GM18858 (cell line): ENCODE data around the gene CDHR3.

Source experiments
- ATAC-seq: cut with Tn5 transposase; IDR thresholded peaks from one replicate; pipeline ENCODE4 v1.9.1; 2021; ENCODE audit not compliant: unreplicated experiment

CDHR3 gene

GRCh38 chr7:106063024-106063423 lies 100.0 kb downstream of the CDHR3 start:
- ATAC-seq = no peak

GRCh38 chr7:106063692-106064091 lies 100.6 kb downstream of the CDHR3 start:
- no peak for ATAC-seq

- no peak for ATAC-seq
These were observed 101.3 kb downstream of the CDHR3 start for GRCh38 chr7:106064316-106064715.

DNA sequence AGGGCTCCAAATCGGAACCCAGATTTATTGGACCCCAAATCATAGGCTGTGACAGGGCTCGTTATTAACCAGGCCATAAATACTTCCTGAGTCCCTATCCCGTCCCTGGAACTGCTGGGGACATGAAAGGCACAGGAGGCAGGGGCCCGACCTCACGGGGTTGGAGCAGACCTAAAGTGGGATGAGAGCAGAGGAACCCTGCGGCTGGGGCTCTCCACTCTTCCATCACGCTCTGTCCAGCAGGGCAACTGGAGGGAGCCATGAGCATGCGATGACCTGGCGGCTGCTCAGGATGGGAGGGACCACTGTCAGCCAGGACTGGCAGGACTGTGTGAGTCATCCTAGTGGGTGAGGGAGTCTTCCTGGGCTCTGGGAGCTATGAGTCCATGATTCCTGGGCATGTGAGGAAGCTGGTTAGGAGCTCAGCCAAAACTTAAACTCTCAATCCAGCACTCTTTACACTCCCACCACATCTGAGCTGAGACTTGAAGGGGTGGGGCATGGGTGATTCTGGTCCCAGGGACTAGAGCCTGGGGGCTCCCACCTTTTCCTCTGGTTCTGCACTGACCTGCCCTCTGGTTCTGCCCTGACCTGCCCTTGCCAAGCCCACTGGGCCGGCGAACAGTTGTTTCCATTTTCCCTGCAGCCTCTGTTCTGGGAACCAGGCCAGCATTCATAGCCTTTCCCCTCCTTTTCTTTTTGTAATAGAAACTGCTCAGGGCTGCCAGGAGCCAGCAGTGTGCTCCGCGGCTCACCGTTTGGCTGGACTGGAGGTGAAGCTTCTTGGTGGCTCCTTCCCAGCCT lies 101.9 kb downstream of the CDHR3 start:
- no peak for ATAC-seq

DNA sequence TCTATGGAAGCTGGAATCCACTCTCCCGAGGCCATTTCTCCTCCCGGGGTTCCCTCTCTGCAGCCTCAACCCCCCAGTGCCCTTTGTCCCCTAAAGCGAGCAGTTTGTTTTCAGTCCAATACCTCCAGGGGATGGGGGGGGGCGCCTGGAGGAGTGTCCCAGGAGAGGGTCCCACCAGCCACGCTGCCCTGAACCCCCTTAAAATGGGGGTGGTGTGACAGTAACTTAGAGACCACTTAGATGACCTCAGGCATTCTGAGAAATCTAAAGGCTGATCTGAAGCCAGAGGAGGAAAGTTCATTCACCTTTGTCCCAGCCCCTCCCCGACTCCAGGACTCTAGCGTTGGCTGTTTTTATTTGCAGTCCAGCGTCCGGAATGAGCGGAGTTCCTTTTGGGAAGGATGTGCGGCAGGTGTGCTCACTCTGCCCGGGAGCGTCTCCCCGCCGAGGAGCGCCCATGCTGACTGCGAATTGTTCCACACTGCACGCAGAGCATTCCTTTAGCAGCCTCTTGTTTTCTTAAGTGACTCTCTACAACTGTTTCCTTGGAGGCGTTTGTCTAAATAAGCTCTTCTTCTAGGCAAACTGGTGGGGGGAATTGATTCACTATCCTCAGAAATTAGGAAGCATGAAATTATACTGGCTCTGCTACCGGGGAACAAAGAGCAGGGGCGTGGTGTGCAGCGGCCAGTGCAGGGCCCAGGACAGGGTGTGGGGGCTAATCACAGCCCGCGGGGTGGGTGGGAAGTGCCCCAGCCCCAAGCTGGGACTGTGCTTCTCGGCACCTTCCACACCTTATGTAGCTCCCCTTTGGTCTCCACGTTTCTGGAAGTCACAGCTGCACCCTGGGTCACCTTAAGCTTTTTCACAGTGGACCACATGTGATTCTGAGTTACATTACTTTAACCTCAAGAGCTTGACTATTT lies 102.8 kb downstream of the CDHR3 start:
- no peak for ATAC-seq

- no peak for ATAC-seq
These were observed 104.6 kb downstream of the CDHR3 start for GRCh38 chr7:106067678-106068077.

DNA sequence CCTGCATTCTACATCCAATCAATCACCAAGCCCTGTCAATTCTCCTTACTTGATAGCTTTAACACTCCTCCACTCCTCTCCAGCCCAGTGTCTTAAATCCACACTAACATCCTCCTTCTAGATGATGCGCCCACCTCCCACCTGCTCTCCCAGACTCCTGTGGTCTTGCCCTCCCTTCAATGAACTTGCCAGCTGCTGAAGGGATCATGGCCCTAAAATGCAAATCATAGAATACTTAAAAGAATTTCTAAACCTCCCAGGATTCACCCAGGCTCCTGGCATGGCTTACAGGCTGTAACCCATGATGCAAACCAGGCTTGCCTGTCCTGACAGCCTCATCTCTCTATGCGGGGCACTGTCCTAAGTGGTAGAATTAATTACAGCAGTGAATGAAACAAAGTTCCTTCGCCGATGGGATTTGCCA lies 105.5 kb downstream of the CDHR3 start:
- ATAC-seq = no peak

- no peak for ATAC-seq
These were observed 105.9 kb downstream of the CDHR3 start for GRCh38 chr7:106068986-106069385.

- no peak for ATAC-seq
These were observed 106.6 kb downstream of the CDHR3 start for GRCh38 chr7:106069471-106070200.

DNA sequence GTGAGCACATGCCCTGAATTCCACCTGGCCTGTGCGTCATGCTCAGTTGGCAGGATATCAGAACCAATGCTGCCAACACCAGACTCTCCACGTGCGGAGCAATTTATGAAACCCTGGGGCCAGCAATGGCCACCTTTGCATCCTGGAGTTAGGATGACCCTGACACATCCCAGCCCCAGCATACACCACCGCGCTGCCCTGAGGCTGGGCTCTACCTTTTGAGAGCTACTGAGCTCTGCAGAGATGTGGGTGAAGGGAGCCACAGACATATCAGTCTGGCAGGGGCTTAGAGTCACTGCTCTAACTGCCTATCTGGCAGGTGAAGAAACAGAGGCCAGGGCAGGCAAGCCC lies 107.1 kb downstream of the CDHR3 start:
- ATAC-seq = no peak

- ATAC-seq = no peak
These were observed 107.6 kb downstream of the CDHR3 start for GRCh38 chr7:106070567-106071254.

GRCh38 chr7:106071356-106071998 lies 108.4 kb downstream of the CDHR3 start:
- peak; percentile 97 for ATAC-seq

GRCh38 chr7:106071999-106072714 lies 109.1 kb downstream of the CDHR3 start:
- no peak for ATAC-seq

DNA sequence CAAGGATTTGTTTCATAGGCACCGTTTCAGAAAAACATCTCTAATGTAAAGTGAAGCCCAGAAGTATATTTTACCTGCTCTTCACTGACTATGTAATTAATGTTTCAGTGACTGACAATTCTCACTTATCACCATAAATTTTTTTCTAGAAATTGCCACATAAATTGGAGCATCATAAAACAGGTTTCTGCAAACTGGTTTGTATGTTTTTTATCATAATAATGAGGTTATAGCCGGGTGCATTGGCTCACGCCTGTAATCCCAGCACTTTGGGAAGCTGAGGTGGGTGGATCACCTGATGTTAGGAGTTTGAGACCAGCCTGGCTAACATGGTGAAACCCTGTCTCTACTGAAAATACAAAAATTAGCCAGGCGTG lies 109.6 kb downstream of the CDHR3 start:
- ATAC-seq = no peak

- ATAC-seq = no peak
These were observed 110.6 kb downstream of the CDHR3 start for GRCh38 chr7:106073701-106074100.

GRCh38 chr7:106074257-106074656 lies 111.2 kb downstream of the CDHR3 start:
- ATAC-seq = no peak

- ATAC-seq = no peak
These were observed 112.9 kb downstream of the CDHR3 start for GRCh38 chr7:106075937-106076336.

DNA sequence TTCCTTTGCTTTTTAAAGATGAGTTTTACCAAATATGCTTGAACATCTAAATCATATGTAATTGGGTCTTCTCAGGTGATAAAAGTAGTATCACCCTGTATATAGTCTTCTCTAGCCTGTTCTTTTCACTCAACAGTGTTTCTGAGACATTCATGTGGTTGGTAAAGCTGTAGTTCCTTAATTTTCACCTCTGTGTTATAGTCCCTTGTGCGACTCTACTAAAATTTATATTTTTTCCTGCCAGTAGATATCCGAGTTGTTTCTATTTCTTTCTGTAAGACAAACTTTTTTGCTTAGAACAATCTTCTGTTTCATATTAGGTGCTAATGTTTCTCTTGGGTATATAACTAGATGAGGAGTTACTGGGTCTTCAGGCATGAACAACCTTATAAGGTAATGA lies 113.5 kb downstream of the CDHR3 start:
- no peak for ATAC-seq

- ATAC-seq = no peak
These were observed 117.4 kb downstream of the CDHR3 start for GRCh38 chr7:106080300-106080987.
